NCI-H187 treated with DMSO at 0.1 percent for 48 hours (cell line): ENCODE data around the gene TWSG1.
"Not testable (repeated sequence)": the region's sequence is repeated elsewhere in the genome, so short reads cannot be mapped to it uniquely, and the experiment has no call there.

Experiments used
- DNase-seq: peaks from one replicate; lab custom pipeline; 2025; lab: John Stamatoyannopoulos, UW

TWSG1 gene

DNA sequence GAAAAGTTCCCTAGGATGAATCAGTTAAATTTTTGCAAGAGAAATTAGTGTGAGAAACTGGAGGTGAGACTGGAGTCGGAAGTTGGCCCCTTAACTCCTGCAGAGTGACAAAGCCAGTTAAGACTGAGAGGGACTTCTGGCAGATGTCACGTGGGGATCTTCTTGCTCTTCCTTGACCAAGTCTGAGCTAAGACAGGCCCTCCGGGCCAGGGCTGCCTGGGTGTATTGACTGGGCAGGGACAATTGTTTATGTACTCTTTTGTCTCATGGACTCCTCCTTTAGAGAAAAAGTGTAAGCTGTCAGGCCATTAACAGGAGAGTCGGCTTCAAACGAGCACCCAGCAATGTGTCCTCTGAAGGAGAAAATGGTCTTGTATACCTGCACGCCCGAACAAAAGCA lies 92.2 kb downstream of the TWSG1 start:
- DNase-seq = no peak

GRCh38 chr18:9428301-9428706 lies 93.7 kb downstream of the TWSG1 start:
- DNase-seq = no peak

GRCh38 chr18:9428862-9429661 lies 94.5 kb downstream of the TWSG1 start:
- DNase-seq = no peak

GRCh38 chr18:9429662-9429993 lies 95.1 kb downstream of the TWSG1 start:
- DNase-seq = no peak

GRCh38 chr18:9430315-9430714 lies 95.7 kb downstream of the TWSG1 start:
- not testable (repeated sequence) for DNase-seq

GRCh38 chr18:9431296-9431695 lies 96.7 kb downstream of the TWSG1 start:
- DNase-seq = no peak

DNA sequence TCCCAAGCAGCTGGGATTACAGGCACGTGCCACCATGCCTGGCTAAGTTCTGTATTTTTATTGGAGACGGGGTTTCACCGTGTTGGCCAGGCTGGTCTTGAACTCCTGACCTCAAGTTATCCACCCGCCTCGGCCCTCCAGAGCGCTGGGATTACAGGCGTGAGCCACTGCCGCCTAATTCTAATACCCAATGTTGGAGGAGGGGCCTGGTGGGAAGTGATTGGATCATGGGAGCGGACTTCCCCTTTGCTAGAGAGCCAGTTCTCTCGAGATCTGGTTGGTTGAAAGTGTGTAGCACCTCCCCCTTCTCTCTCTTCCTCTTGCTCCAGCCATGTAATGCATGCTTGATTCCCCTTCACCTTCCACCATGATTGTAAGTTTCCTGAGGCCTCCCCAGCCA lies 98.5 kb downstream of the TWSG1 start:
- not testable (repeated sequence) for DNase-seq

- no peak for DNase-seq
Measured at GRCh38 chr18:9433671-9434121, 99.1 kb downstream of the TWSG1 start.

- DNase-seq = no peak
Measured at GRCh38 chr18:9434122-9434701, 99.6 kb downstream of the TWSG1 start.

GRCh38 chr18:9435041-9435440 lies 100.5 kb downstream of the TWSG1 start:
- no peak for DNase-seq

DNA sequence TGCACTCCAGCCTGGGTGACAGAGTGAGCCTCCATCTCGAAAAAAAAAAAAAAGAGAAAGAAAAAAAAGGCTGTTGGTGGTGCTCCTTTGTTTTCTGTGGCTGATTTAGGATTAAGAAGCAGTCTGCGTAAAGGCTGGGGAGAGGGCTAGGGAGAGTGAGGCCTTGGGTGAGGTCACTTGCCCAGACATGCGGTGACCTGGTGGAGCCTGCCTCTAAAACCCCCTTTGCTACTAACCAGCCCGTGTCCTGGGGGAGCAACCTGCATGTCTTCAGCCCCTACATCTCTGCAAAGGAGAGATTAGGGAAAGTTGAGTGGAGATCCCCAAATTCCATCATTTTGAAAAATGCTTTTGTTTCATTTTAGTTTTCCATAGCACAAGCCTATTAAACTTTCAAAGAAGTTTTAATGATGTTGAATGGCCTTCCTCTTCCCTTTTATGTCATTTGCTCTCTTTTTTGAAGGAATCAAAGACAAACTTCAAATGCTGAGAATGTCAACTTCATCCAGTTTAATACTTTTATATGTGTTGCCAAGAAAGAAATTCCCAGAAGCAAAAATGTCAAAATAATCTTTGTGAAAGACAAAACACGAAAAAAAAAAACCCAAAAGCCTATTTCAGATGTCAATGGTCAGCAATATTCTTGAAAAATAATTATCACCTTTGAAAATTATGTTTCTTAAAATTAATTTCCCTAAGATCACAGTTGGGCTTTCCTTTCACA lies 101.8 kb downstream of the TWSG1 start:
- no peak for DNase-seq

DNA sequence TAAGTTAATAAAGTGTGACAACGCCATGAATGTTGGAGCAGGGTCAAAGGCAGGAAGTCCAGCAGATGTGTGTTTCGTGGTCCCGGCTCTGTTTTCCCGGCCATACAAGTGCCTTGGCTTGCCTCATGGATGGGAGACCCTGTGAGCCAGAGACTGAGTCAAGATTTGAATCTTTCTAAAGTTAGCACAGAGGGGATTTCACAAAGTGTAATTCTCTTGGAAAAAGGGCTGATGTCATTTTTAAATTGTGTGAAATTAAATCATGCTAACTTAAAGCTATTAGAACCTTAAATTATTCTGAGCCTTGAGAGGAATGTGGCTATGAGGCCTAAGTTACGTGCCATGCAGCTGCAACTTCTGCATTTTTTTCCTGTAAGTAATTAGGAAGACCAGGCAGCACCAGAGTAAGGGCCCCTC lies 102.5 kb downstream of the TWSG1 start:
- DNase-seq = no peak

- DNase-seq = no peak
Measured at GRCh38 chr18:9437672-9438071, 103.1 kb downstream of the TWSG1 start.

GRCh38 chr18:9441061-9441460 lies 106.5 kb downstream of the TWSG1 start:
- DNase-seq = no peak

DNA sequence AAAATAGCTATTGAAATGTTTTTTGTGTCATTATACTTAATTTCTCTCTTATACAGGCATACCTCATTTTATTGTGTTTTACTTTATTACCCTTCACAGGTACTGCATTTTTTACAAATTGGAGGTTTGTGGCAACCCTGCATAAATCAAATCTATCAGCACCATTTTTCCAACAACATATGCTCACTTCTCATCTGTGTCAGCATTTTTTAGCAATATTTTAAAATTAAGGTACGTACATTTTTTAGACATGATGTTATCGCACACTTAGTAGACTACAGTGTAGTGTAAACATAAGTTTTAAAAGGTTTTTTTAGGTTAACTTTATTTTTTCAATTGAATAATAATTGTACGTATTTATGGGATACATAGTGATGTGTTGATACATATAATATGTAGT lies 110.0 kb downstream of the TWSG1 start:
- no peak for DNase-seq

- no peak for DNase-seq
Measured at GRCh38 chr18:9446839-9447238, 112.3 kb downstream of the TWSG1 start.

DNA sequence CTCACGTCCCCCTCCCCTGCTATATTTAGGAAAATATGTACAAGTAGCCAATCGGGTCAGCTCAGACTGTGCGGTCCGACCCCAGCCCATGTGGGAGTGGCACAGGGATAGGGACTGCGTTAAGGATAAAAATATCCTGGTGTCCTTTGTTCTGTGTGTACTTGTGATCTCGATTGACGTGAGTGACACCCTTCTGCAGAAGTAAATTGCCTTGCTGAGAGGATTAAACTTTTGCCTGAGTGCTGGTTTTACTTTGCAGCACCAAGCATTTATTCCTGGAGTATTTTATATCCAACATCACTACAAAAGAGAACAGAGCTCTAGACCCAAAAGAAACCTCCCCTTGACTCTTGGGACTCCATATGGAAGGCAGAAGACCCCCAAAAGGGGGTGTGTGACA lies 112.8 kb downstream of the TWSG1 start:
- no peak for DNase-seq

GRCh38 chr18:9449600-9450414 lies 115.2 kb downstream of the TWSG1 start:
- no peak for DNase-seq

DNA sequence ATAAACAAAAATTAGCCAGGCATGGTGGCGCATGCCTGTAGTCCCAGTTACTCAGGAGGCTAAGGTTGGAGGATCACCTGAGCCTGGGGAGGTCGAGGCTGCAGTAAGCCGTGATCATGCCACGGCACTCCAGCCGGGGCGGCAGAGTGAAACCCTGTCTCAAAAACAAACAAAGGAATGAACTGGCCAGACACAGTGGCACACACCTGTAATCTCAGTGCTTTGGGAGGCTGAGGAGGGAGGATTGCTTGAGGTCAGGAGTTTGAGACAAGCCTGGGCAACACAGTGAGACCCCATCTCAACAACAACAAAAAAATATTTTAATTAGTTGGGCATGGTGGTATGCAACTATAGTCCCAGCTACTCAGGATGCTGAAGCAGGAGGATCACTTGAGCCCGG lies 116.3 kb downstream of the TWSG1 start:
- DNase-seq = not testable (repeated sequence)
